Stimulated activated CD8-positive, alpha-beta memory T cell treated with anti-CD3 and anti-CD28 coated beads, Interleukin-4, amount 100 ng/mL, for 4 hours (primary cell): Measurements from ENCODE around the gene ASTN2.

Source experiments
- DNase-seq, 2 donors: peaks; one replicate each; pipeline ENCODE4 v3.0.0-alpha.2; 2020; ENCODE audit warnings: low read depth in 2 of 2, low spot score in 1 of 2

Gene ASTN2

DNA sequence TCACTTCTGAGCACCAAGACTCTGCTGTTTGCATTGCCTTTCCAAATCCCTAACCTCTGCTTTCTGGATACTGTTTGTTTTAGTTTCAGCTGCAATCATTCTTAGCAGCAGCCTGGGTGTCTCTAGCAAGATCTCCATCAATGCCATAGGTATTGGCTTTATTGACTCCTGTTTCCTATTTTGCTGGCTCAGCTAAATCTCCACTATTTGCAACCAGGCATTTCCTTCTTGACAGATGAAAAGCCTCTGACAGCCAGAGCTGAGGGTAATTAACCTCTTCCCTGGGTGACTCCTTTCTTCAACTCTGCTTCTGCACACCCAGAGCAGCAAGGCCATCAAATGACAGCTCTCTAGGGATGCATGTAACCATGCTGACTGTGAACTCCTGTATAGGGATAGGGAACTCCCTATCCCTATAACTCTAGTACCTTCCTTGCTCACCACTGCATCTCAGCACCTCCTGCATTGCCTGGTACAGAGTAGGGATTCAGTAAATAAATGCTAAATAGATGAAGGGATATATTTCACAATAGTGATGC is 434.2 kb downstream of the ASTN2 start:
- no peak for DNase-seq

DNA sequence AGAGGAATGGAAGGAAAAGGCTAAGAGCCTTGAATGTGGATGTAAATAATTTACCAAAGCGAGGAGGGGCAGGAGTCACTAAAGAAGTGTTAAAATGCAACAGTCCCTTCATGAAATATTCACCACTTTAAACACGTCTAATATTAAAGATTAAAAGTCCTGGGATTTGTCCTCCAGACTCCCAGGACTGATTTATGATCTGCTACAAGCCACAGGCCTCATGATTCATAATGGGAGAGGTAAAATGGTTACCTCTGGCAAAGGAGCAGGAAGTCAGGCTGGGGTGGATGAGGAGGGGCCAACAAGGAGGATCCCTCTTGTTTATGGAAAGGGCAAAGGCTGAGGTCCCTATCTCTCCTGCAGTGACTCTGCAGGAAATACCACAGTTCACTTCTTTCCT is 435.4 kb downstream of the ASTN2 start:
- no peak for DNase-seq

DNA sequence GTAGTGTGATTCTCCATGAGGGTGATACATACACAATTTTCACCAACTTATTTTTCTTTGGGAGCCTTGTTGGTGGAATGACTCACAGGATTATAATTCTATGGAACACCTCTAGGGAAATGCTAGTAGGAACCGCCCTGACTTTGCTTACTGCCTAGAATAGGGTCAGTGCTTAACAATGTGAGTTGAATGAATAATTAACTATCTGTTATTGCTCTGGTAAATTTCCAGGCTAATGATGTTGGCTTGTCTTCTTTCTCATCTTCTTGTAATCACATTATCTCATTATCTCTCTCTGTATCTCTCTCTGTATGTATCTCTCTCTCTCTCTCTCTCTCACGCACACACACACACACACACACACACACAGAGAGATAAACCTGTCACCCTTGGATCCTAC is 436.7 kb downstream of the ASTN2 start:
- DNase-seq = no peak

DNA sequence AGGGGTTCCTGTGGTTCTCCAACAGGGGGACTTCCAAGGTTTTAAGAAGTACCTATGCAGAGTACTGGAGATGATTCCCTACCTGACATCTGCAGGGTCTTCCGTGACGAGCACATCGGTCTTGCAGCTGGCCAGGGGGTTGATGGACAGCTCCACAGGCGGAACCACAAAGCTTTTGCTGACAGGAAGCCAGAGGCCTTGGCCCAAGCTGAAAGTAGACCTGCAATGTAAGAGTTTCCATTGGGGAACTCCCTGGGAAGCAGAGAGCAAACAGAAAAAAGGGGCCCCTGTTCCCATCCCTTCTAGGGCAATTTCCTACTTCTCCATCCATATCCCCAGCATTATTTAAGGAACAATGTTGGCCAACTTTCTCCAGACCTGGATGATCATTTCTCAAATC is 439.7 kb downstream of the ASTN2 start:
- DNase-seq = no peak

DNA sequence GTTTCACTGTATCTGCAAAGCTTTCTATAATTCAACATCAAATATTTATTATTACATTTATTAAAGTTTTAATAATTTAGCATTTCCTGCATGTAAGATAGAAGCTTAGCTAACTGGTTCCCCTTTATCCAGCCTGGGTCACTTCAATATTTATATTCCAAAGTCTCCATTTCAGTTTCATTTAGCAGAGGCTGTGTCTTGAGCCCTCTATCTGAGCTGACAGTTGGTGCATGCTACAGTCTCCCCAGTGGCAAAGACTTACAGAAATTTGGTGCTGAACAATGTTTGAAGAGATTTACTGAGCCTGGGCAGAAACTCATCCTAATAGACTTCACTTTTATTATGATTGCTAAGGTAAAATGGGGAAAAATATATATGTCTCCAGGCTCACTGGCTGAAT is 448.7 kb downstream of the ASTN2 start:
- no peak for DNase-seq

DNA sequence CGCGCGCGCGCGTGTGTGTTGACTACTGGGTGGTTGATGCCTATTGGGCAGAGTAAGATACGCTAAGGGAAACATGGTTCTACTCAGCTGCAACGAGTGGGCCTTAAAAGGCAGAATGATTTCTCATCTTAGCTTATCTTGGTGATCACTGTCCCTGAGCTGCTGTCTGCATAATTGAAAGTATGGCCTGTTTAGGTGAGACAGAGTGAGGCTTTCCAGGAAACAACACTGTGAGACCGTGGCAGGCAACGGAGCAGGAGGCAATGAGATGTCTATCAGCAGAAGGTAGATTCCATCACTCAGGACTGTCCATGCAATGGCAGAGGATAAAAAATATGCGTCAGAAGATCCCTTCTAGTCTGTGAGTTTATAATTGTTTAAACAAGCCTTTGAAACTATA is 450.6 kb downstream of the ASTN2 start:
- DNase-seq = no peak

DNA sequence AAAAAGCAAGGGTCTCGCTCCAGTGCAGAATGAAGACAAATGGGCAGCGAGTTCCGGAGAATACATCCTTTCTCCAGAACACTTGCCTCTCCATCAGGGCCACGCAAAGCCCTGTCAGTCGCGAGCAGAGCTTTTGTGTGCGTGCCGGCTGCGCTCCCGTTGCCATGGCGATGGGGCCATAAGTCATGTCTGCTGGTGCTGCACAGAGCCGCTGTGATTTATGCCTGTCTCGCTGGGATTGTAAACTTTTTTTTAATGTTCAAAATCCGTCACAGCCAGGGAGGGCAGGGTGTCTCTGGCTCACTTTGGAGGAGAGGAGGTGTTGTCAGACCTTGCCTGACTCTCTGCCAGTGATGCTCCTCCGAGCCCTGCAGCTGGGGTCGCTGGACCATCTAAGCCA is 455.0 kb downstream of the ASTN2 start:
- no peak for DNase-seq

DNA sequence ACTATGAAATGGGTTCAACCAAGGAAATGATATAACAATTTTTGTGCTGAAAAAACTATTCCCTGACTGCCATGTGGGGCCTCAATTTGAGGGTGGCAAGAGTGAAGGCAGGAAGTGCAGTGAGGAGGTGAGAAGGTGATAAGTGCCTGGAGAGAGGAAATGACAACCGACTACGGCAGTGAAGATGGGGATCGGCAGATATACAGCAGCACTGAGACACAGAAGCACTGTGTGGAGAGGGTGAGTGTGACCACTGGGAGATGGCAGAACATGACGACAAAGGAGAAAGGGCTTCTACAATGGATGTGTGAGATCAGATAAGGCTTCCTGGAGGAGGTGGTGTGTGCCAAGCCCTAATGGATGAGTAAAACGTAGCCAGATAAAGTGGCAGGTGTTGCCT is 456.0 kb downstream of the ASTN2 start:
- DNase-seq = no peak

DNA sequence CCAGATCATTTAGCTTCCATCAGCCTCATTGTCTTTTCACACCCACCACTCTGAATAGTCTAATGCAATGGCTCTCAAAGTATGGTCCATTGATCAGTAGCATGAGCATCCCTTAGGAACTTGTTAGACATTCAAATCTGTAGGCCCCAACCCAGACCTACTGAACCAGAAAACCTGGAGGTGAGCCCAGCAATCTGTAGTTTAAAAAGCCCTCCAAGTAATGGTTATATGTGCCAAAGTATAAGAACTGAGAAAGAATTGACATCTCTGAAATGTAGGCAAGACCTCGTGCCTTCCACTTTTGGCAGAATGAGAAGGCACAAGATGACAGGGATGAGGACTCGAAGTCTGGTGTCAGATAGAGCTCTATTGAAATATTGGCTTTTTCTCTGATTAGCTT is 460.1 kb downstream of the ASTN2 start:
- no peak for DNase-seq

DNA sequence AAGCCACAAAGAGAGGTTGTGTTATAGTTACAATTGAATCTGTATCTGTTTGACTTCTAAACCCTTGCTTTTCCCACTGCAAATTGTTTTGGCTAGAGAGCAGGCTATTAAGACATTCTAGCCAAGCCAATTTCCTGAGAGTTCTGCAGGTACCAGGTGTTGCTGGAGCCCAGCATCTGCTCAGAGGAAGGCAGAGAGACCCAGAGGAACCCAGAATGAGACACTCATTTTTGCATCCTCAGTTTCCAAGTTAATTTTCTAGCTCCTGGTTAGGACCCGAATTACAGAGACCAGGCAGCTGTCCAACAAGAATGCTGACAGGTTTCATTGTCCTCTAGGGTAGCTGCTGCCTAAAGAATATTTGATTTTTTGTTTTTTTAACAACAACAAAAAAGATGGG is 461.6 kb downstream of the ASTN2 start:
- no peak for DNase-seq

DNA sequence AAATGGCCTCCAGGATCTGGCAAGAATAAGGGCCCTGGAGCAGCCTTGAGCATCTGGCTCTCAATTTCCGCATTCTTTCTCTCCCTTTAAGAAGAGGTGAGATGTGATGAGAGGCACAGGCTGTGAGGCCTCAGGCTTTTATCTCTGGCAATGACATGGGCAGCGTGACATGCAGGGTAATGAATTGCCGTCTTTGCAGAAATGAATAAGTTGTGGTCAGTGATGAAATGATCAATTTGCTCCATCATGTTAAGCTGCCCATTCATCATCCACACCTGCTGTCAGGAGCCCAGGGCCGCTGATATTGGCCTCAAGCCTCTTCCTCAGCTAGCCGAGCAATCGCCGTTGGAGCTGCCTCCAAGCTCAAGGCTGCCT is 462.4 kb downstream of the ASTN2 start:
- no peak for DNase-seq

DNA sequence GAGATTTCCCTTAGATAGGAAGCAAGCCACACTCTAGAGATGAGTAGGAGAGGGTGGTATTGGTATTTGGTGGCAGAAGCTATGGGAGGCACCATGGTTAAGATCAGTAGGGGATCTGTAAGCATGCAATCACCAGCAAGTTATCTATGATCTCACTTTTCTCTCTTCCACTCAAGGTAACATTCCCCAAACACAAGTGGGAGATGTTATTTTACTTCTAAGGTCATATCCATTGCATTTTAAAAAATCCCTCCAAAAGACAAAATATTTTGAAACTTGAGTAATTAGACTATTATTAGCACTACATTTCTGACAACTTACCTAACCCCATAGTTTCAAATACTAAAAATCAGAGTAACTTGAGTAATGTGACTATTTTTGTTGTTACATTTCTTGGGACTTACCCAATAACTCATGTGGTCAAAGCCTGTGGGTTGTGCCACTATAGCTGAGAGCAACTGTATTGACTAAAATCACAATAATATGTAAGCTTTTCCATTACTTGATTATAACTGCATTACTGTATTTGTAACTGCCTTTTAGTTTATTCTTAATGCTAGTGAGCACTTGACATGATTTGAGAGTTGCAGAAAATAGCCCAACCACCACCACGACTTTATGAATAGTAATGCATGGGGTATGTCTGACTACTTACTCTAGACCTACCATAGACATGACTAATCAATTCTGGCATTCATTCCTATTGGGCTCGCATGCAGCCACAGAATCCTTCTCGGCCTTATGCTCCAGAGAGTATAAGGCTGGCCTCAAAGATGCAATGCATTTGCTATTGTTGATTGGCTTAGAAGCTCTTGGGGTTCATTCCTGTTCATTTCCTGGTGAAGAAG is 463.0 kb downstream of the ASTN2 start:
- DNase-seq = no peak

DNA sequence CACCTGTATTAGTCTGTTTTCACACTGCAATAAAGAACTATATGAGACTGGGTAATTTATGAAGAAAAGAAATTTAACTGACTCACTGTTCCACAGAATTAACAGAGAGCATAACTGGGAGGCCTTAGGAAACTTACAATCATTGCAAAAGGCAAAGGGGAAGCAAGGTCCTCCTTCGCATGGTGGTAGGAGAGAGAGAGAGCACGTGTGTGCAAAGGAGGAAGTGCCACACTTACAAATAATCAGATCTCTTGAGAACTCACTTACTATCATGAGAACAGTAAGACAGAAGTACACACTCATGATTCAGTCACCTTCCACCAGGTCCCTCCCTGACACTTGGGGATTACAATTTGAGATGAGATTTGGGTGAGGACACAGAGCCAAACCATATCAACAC is 469.0 kb downstream of the ASTN2 start:
- no peak for DNase-seq

DNA sequence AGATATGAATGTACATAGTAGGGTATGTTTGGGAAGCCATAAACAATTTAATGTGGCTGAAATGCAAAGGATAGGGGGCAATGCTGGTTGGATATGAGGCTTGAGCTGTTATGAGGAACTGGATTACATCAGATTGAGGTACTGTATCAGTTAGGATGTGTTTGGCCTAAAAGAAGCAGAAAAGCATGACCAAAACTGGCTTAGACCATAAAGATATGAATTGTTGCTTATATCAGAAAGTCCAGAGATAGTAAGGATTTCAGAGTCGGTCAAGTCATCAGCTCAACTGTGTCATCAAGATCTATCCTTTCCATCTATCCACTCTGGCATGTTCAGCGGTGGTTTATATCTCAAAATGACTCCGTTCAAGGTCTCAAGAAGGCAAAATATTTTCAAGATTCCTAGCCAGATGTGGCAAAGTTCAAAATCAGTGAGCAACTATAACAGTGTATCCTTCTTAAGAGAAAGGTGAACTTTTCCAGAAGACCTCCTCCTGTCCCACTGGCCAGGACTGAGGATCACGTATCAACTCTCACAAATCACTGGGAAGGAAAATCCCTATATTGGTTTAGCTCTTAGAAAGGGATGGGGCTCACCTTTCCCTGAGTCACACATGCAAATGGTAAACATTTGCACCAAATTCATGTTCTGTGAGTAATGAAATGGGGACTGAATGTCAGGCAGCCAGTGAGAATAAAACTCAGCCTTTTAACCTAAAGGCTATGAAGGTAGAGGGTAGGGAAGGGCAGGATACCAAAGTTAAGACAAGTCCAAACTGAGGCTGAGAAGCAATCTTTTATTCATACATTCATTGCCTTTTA is 469.9 kb downstream of the ASTN2 start:
- no peak for DNase-seq

DNA sequence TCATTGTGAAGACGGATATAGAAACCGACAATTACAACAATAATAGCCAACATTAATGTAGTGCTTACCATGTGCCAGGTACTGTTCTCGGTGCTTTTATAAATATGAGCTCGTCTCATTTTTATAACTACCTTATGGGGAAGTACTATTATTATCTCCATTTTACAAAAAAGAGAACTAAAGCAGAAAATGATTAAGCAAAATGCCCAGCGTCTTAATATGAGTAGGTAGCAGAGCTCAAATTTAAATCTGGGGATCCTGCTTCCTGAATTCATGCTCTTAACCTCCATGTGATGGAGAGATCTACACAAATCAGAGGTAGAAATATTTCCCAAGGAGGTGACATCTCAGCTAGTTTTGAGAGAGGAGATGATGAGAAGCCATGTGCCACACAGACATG is 470.9 kb downstream of the ASTN2 start:
- no peak for DNase-seq

DNA sequence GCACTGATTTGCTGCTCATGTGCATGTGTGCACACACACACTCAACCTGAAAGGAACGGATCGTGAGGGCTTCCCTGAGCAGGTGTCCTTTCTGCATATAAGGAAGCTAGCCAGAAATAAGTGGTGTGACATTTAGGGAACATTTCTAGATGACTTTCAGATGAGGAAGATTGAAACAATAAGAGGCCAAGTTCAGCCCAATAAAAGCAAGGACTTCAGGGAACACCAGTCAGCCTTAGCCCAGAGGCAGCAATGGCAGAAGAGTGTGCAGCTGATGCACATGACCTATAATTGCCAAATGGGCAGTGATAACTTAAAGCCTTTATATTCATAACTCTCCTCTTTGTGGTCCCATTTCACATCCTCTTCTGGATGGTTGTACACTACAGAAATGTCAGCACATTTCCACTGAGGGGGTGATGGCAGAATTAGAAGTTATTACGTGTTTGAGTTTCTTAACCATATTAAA is 472.2 kb downstream of the ASTN2 start:
- no peak for DNase-seq

DNA sequence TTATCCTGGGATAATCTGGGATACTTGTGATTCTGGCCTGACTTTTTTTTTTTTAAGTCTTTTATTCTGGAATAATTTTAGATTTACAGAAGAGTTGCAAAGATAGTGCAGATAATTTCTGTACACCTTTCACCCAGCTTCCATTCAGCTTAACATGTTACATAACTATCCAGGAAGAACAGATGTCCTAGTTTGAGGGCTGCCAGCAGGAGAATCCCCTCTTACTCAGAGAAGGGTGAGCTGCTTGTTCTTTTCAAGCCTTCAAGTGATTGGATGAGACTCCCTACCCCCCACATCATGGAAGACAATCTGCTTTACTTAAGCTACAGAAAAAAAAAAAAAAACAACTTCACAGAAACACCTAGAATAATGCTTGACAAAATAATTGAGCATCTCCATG is 473.6 kb downstream of the ASTN2 start:
- no peak for DNase-seq

DNA sequence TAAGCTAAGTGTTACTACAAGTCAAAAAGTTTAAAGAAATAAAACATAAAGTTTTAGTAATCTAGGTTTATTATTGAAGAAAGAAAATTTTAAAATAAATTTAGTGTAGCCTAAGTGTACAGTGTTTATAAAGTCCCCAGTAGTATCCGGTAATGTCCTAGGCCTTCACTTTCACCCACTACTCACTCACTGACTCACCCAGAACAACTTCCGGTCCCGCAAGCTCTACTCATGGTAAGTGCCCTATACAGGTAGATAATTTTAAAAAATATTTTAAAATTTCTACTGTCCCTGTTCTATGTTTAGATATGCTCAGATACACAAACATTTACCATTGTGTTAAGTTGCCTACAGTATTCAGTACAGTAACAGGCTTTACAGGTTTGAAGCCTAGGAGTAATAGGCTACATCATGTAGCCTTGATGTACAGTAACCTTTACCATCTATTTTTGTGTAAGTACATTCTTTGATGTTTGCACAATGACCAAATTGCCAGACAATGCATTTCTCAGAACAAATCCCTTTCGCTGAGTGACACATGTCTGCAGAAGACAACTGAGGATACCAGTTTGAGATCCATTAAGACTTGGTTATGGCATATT is 474.1 kb downstream of the ASTN2 start:
- DNase-seq = no peak

DNA sequence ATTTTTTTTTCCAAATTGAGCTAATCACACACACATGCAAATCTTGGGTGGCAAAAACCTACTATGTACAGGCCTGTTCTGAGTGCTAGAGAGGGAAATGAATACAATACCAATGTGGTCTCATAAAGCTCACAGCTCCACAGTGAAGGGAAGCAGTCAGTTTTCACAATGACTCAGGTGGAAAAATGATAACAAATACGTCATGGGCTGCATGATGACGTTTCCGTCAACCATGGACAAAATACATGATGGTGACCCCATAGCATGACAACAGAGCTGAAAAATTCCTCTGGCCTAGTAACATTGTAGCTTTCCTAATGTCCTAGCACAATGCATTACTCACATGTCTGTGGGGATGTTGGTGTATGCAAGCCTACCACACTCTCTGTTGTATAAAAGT is 475.2 kb downstream of the ASTN2 start:
- no peak for DNase-seq

DNA sequence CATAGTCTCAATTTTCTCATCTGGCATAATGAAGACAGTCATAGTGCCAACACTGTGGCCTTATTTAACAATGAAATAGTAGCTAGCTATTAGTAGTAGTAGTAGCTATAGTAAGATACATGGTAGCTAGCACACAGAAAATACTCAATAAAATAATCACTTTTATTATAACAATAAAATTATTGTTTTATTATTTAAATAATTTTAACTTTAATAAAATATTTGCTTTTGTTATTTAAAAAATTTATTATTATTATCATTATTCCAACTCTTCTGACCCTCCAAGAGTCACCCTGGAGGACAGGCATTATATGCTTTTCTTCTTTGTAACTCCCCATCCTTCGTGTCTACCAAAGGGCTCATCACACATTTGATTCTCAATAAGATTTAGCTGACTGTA is 475.7 kb downstream of the ASTN2 start:
- DNase-seq = no peak

DNA sequence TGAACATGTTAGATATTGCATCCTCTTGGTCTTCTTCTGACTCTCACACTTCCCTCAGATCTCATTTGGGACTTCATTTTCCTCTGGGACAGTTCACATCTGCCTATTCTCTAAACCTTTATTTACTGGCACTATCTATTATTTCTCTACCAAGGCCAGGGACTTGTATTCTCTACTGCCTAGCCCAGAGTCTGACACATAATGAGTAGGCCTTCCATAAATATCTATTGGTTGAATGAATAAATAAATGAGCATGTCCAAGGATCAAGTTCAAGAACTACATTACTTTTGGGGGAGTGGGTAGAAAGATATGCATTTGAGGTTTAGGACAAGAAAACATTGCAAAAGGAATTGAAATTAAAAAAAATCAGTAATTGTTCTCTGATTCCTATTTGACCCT is 477.5 kb downstream of the ASTN2 start:
- no peak for DNase-seq
